GM18507 (cell line): Measurements from ENCODE around the gene BSND.

Experiments used
- DNase-seq: peaks from one replicate; pipeline ENCODE4 v3.0.0; 2011; ENCODE audit warnings: low read depth; ENCODE audit not compliant: insufficient read length; ENCODE audit errors: extremely low spot score
- FAIRE-seq: peaks from 2 replicates; lab custom pipeline; 2011; peaks lifted over from hg19 to GRCh38; lab: Jason Lieb, UNC

Gene BSND

DNA sequence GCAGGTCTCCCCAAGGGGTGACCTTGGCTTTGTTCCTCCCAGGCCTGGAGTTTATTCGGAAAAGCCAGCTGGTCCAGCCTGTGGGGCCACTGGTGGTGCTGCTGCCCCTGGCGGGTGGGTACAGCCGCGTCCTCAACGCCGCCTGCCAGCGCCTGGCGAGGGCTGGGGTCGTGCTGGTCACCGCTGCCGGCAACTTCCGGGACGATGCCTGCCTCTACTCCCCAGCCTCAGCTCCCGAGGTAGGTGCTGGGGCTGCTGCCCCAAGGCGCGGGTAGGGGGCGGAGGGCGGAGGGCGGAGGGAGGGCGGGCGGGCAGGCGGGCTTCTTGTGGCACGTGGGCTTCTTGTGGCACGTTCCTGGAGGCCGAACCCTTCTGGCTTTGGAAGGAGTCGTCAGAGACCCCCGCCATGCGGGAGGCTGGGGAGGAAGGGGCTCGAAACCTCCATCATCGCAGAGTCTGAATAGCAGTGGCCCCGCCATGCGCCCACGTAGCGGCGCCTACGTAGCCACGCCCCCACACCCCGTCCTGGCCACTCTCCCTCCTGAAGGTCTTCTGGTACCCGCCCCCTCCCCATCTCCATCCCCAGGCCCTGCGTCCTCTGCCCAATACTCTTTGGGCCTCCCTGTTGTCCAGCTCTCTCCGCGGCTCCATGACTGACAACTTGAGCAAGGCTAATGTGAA is 57.4 kb downstream of the BSND start:
- no peak for DNase-seq
- FAIRE-seq = no peak

DNA sequence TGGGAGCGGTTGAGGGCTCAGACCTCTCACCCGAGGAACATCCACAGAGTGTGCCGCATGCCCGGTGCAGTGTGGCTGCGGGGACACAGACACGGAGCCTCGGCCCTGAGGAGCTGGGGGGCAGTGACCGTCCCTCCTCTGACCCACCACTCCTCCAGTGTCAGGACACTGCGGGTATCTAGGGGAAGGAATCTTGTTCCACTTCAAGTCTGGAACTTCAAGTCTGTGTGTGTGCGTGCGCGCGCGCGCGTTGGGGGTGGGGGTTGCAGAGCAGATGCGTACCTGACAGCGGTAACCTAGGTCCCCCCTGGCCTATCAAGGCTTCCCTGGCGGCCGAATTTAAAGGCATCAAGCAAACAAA is 57.9 kb downstream of the BSND start:
- FAIRE-seq = no peak
- no peak for DNase-seq

DNA sequence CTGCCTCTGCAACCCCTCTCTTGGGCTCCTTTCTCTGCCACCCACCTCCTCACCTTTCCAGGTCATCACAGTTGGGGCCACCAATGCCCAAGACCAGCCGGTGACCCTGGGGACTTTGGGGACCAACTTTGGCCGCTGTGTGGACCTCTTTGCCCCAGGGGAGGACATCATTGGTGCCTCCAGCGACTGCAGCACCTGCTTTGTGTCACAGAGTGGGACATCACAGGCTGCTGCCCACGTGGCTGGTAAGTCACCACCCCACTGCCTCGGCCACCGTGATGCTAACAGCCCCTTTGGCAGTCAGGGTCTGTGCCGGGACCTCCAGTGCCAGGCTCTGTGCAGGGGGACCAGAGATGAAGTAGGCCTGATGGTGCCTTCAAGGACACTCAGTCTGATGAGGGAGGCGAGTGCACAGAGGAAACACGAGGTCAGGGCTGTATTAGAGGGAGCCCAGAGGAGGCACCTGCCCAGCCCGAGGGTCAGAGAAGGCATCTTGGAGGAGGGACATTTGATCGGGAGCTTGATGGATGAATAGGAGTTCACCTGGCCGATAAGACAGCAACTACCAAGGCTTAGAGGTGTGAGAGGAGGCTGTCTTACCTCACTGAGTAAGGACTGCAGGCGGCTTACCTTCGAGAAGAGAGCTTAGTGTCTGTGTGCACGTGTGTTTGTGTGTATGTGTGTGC is 58.7 kb downstream of the BSND start:
- FAIRE-seq = no peak
- DNase-seq = no peak

DNA sequence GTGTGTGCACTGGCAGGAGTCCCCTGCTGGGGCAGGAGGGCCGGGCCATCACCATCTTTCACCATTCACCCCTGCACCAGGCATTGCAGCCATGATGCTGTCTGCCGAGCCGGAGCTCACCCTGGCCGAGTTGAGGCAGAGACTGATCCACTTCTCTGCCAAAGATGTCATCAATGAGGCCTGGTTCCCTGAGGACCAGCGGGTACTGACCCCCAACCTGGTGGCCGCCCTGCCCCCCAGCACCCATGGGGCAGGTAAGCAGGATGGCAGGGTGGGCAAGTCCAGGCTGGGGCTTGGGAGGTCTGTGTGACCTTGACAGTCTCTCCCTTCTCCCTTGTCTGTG is 59.2 kb downstream of the BSND start:
- FAIRE-seq = no peak
- no peak for DNase-seq

DNA sequence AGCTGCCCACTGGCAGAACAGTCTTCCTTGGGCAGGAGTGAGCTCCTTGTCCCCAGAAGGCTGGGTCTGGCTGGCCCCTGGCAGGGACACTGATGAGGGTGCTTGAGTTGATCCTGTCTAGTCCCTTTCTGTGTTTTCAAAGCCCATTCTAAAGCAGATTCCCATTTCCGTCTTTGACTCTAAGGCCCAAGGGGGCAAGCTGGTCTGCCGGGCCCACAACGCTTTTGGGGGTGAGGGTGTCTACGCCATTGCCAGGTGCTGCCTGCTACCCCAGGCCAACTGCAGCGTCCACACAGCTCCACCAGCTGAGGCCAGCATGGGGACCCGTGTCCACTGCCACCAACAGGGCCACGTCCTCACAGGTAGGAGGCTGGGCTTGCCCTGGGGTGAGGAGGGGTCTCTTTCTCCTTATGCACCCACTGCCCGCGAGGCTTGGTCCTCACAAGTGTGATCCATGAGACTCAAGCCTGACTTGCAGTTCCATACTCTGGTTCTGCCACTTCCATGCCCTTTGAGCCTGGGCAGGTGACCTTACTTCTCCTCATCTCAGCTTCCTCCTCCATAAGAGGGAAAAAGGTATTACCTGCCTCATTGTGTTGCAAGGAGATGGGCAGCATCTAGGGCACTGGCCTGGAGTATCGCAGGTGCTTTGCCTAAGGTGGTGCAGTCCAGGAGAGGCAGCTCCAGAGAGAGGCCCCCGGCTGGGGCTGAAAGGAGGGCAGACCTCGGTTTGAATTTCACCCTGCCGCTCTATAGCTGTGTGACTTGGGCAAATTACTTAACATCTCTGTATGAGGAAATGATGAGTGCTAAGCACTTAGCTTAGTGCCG is 60.8 kb downstream of the BSND start:
- FAIRE-seq = no peak
- no peak for DNase-seq

DNA sequence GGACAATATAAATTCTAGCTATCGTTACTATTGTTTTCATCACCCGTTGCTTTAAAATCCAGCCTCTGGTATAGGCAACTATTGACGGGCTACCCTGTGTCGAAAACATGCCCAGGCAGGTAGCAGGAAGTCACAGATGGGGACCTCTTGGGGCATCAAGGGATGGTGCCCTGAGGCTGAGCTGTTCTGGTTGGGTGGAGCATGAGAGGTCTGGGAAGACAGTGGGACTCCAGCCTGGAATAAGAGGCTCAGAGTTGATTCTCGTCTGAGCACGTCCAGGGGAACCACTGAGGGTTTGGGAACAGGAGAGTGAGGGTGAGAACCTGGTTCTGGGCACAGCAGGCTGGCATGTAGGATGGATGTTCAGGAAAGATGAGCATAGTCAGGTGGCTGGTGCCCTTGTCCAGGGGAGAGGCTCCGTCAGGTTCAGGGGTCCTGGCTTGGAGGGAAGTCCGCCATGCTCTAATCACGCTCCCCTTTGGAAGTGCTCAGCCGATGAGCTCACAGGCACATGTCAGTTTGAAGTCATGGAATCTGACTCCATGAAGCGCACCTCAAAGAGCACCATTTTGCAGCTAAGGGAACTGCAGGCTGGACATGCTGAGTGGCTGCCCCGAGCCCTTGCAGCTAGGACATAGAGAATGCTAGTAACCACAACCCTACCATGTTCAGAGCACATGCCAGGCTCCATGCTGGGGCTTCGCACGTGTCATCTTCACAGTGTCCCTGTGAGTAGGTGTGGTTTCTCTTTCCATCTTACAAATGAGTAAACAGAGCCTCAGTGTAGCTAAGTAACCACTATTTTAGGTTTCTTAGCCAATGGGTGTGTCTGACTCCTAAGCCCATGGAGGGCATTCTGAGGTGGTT is 61.6 kb downstream of the BSND start:
- FAIRE-seq = no peak
- no peak for DNase-seq

DNA sequence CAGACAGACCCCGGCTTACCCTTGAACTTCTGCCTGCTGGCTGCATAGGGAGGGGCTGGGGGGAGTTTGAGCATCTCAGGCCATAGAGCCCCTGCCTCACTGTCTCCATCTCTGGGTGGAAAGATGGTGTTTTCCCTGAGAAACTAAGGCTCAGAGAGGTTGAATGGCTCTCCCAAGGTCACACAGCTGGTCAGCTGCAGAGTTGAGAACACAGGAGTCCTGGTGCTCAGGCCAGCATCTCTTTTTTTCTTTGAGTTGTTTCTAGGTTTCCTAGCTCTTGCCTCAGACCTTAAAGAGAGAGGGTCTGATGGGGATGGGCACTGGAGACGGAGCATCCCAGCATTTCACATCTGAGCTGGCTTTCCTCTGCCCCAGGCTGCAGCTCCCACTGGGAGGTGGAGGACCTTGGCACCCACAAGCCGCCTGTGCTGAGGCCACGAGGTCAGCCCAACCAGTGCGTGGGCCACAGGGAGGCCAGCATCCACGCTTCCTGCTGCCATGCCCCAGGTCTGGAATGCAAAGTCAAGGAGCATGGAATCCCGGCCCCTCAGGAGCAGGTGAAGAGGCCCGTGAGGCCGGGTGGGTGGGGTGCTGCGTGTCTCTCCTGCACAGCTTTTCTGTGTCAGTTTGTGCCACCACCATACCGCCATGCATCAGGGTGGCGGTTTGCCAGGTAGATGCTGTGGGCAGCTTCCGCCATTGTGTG is 62.4 kb downstream of the BSND start:
- DNase-seq = no peak
- FAIRE-seq = no peak
